H1 (cell line): ENCODE data around the gene SYK. TPM values are rescaled to one million over a fixed set of nuclear protein-coding genes. Genes with fewer than 3 reads are reported as not detected.

Experiments used
- GTF2F1 ChIP-seq: IDR thresholded peaks from 2 replicates; pipeline ENCODE4 v1.6.1; 2012; ENCODE audit warnings: low read depth, low read length, improper control_type of control experiment, borderline replicate concordance
- RNF2 ChIP-seq: fragments of 200-900, 300-1000 bp; sonication (generic); IDR thresholded peaks from 2 replicates; pipeline ENCODE4 v1.7.1; 2016; ENCODE audit warnings: borderline replicate concordance, low read depth, mild to moderate bottlenecking, antibody characterized with exemption, low read length; ENCODE audit not compliant: poor library complexity, severe bottlenecking; ENCODE audit errors: missing control alignments
- SIX5 ChIP-seq: IDR thresholded peaks from 2 replicates; pipeline ENCODE4 v1.6.1; 2011; ENCODE audit warnings: mild to moderate bottlenecking, low read depth, low read length
- polyA plus RNA-seq, 7 experiments: library from polyadenylated mRNA; depleted of rRNA in 3 of 7; stranded (reverse) in 5 of 7; unstranded in 2 of 7; fragments of >200 nt in 5 of 7; fragments of 200-250 nt in 2 of 7; gene quantifications; 1 replicate in 5 of 7; 2 replicates in 1 of 7; 4 replicates in 1 of 7; pipeline versions ENCODE4 v1.2.1 to v1.2.3, GENCODE V29; 2011 to 2013; ENCODE audit warnings: missing spikeins in 2 of 7, mixed read lengths in 2 of 7
- total RNA-seq: library from RNA; stranded (reverse); fragmentation: NEBNext Ultra II Directional; extraction: Animal tissue kit (Norgen Biotek cat#: 25700); gene quantifications from 2 replicates; pipeline ENCODE4 v1.2.1, GENCODE V29; 2021

Gene SYK
- total and polyA plus RNA-seq, 2 of the 8 experiments (the other 6 are each of a cell fraction or from before 2014, with no cell fraction given): 1.5 to 4.4 TPM

DNA sequence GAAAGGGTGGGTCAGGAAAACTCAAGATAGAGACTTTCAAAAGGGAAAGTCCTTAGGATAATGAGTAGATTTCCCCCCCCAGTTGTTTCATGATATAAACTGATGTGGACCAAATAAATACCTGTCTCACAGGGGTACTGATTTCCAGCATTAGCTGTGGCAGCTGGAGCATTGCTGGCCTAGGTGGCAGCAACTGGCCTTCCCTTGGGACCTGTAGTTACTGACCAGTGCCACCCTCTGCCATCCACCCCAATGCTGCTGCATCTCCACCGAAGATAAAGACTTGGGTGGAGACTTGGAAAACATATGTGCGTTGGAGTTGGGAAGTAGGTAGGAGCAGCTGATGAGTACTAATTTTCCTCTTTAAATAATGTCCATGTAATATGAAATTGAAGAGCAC is 71.8 kb downstream of the SYK start (continued):
- TF ChIP-seq SIX5 (no peak), RNF2 (no peak), GTF2F1 (no peak)
- TF ChIP-seq, all 59 proteins: peak for 0
